ENCODE results near the gene ASNSD1. TPM values are rescaled to one million over a fixed set of nuclear protein-coding genes. Genes with fewer than 3 reads are reported as not detected.
"Not testable (repeated sequence)": the region's sequence is repeated elsewhere in the genome, so short reads cannot be mapped to it uniquely, and the experiment has no call there.

Gene ASNSD1
- total RNA-seq, 2 donors from 2014 or later: 52.1 to 59.1 TPM

DNA sequence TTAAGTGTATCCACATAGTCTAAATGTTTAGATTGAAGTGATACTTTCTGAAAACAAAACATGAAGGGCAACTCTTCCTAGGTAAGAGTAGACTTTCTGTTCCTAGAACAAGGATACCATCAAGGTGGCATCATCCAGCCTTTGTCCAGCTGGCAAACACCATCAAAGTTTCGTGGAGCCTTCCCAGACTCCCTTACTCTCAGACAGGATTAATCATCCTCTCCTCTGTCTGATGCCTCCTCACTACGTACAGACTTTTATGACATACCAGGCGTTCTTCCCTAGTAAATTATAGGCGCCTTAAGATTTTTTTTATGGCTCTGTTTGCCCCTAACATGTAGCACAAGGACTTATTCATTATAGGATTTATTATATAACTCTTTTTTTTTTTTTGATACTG is 29.4 kb upstream of the ASNSD1 start:
- H3K27ac Mint-ChIP-seq: no peak overlapping the region
- no peak for ATAC-seq (replicated peaks in 1 of 2)
- no peak for DNase-seq
- no peaks in the 10 kb centered on the region for H3K4me1 Mint-ChIP-seq (ENCODE audit: low read depth)
- no peaks in the 10 kb centered on the region for H3K27me3 Mint-ChIP-seq (ENCODE audit: low read depth)
- H3K9me3 Mint-ChIP-seq: no peaks in the 10 kb centered on the region
- no peaks in the 10 kb centered on the region for H3K36me3 Mint-ChIP-seq (ENCODE audit: insufficient read depth in 2 of 2)
- H3K4me3 Mint-ChIP-seq: no peak overlapping the region

DNA sequence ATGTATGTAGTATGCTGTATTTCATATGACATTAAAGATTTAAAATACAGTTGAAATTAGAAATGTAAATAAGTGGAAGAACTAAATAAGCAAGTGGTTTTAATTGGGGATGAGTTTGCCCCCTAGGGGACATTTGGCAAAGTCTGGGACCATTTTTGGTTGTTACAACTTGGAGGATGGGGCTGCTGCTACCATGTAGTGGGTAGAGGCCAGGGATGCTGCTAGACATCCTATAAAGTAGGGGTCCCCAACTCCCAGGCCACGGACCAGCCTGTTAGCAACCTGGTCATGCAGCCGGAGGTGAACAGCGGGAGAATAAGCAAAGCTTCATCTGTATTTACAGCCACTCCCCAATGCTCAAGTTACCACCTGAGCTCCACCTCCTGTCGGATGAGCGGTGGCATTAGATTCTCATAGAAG is 27.9 kb upstream of the ASNSD1 start:
- Mint-ChIP-seq H3K9me3 (no peaks in the 10 kb centered on the region), H3K4me3 (no peak overlapping the region), H3K4me1 (ENCODE audit: low read depth) (peaks cover 3% of the 10 kb centered on the region), H3K36me3 (ENCODE audit: insufficient read depth in 2 of 2) (no peaks in the 10 kb centered on the region), H3K27me3 (ENCODE audit: low read depth) (no peaks in the 10 kb centered on the region), H3K27ac (no peak overlapping the region)
- DNase-seq: no peak
- no peak for ATAC-seq (replicated peaks in 1 of 2)

DNA sequence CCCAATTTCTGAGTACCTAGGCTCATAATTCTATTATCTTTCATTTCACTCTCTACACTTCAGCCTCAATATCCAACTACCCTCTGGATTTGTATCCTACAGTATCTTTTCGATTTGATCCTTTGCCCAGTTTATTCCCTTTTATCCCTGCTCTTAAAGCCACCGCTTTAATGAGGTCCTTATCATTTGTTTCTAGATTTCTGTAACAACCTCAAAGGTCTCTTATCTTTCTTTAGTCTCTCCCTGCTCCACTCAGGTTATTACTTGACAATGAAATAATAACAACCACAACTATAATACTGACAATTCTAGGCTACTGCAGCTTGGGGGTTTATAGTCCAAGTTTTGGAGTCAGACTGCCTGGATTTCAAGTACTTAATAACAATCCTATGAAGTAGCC is 25.9 kb upstream of the ASNSD1 start:
- Mint-ChIP-seq H3K27ac (no peak overlapping the region), H3K4me3 (no peak overlapping the region), H3K27me3 (ENCODE audit: low read depth) (no peaks in the 10 kb centered on the region), H3K36me3 (ENCODE audit: insufficient read depth in 2 of 2) (peaks cover 0 to 2% of the 10 kb centered on the region in 2 donors), H3K4me1 (ENCODE audit: low read depth) (peaks cover 19% of the 10 kb centered on the region), H3K9me3 (no peaks in the 10 kb centered on the region)
- DNase-seq (no peak), ATAC-seq (replicated peaks in 1 of 2) (no peak)

DNA sequence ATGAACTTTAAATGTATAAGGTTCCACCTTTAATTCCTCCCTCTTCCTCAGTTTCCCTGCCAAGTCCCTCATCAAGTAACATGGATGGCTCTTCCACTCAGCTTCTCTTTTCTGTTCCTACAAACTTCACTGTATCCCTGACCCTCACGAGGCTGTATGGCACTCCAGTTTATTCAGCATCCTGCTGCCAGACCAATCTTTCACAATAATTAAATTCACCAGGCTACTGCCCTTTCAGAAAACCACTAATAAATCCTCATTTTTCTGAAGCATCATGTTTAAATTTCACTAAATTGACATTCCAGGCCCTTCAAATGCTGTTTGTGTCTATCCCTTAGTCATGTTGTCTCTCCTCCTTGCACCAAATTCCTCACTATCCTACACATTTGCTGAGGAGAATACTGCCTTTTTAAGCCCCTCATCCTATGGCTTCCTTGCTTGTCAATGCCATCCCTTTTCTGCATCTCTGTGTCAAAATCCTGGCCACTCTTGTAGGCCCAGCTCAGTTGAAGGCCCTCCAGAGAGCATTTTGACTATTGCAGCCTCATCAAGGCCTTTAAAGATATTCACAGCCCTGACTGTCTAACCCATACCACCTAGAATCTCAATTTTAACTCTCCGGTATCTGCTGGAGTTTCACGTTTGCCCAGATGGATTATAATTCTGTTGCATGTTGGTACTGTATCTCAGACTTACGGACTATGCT is 22.8 kb upstream of the ASNSD1 start:
- Mint-ChIP-seq H3K9me3 (peaks cover 0 to 1% of the 10 kb centered on the region in 2 donors), H3K27me3 (ENCODE audit: low read depth) (no peaks in the 10 kb centered on the region), H3K36me3 (ENCODE audit: insufficient read depth in 2 of 2) (peaks cover 0 to 2% of the 10 kb centered on the region in 2 donors), H3K27ac (no peak overlapping the region), H3K4me1 (ENCODE audit: low read depth) (peaks cover 32% of the 10 kb centered on the region), H3K4me3 (no peak overlapping the region)
- no peak for DNase-seq
- ATAC-seq (replicated peaks in 1 of 2): no peak

DNA sequence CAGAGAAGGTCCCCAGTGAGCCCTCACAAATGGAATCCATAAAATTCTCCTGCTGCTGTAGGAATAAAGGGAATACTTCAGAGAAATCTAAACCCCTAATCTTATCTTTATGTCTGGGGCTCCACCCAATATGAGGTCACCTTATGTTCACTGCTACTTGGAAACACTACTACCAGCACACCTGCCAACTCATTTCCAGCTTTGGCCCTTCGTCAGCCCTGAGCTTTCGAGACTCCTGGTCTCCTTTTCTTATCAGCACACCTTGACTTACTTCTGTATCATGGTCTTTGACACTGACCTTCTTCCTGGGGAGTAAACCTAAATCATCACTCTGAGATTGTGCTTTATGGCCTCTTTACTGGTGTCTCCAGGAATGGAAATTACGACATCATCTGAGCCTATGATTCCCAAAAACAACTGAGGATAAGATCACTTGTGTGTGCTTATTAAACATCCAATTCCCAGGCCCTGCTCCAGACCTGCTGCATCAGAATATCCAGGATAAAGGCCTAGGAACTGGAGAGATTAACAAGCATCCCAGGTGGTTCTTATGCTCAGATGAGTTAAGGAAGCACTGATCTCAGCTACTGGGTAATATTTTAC is 22.2 kb upstream of the ASNSD1 start:
- Mint-ChIP-seq H3K27ac (no peak overlapping the region), H3K4me3 (no peak overlapping the region), H3K27me3 (ENCODE audit: low read depth) (no peaks in the 10 kb centered on the region), H3K36me3 (ENCODE audit: insufficient read depth in 2 of 2) (peaks cover 0 to 2% of the 10 kb centered on the region in 2 donors), H3K9me3 (peaks cover 0 to 1% of the 10 kb centered on the region in 2 donors), H3K4me1 (ENCODE audit: low read depth) (peaks cover 32% of the 10 kb centered on the region)
- DNase-seq (no peak), ATAC-seq (replicated peaks in 1 of 2) (peak in 1 of 2 donors; percentile 49)

DNA sequence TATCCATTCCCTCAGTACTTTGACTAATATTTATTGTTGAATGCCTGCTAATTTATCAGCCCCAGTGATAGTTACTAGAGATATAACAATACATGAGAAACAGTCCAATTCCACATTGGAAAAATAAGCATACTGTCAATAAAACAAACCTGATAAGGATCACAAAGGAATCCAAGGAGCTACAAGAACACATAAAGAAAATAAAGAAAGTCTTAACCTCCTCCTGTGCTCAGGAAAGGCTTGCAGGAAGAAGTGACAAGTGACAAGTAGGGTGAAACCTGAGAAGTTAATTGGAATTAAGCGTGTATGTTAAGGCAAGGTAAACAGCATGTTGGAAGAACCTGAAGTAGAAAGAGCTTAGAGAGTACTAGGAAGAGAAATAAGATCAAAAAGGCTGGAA is 20.3 kb upstream of the ASNSD1 start:
- H3K36me3 Mint-ChIP-seq (ENCODE audit: insufficient read depth in 2 of 2): peaks cover 0 to 2% of the 10 kb centered on the region in 2 donors
- no peaks in the 10 kb centered on the region for H3K27me3 Mint-ChIP-seq (ENCODE audit: low read depth)
- no peak for DNase-seq
- ATAC-seq (replicated peaks in 1 of 2): no peak
- H3K9me3 Mint-ChIP-seq: peaks cover 0 to 1% of the 10 kb centered on the region in 2 donors
- peak overlapping the region in 1 of 2 donors; percentile 6 for H3K4me3 Mint-ChIP-seq
- peak overlapping the region; percentile 45 for H3K27ac Mint-ChIP-seq
- H3K4me1 Mint-ChIP-seq (ENCODE audit: low read depth): peaks cover 32% of the 10 kb centered on the region

DNA sequence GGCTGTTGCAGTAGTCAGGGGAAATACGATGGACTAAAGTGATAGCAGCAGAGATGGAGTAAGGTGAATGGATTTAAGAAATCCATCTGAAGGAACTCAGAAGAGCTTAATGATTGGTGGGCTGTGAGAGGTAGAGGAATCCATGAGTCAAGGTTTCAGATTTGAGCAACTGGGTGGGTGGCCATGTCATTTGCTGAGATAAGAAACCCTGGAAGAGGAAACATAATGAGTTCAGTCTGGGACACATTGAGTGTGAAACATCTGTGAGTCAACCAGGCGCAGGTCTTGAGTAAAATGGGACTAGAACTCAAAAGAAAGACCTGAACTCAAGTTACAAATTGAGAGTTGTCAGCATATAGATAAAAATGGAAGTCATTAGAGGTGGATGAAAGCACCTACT is 19.7 kb upstream of the ASNSD1 start:
- DNase-seq: peak; percentile 54 to 59
- Mint-ChIP-seq H3K4me1 (ENCODE audit: low read depth) (peaks cover 32% of the 10 kb centered on the region), H3K27ac (peak overlapping the region; percentile 17), H3K4me3 (peak overlapping the region; percentile 0 to 2), H3K36me3 (ENCODE audit: insufficient read depth in 2 of 2) (peaks cover 0 to 2% of the 10 kb centered on the region in 2 donors), H3K27me3 (ENCODE audit: low read depth) (no peaks in the 10 kb centered on the region), H3K9me3 (peaks cover 0 to 1% of the 10 kb centered on the region in 2 donors)
- peak; percentile 95 to 96 for ATAC-seq (replicated peaks in 1 of 2)

DNA sequence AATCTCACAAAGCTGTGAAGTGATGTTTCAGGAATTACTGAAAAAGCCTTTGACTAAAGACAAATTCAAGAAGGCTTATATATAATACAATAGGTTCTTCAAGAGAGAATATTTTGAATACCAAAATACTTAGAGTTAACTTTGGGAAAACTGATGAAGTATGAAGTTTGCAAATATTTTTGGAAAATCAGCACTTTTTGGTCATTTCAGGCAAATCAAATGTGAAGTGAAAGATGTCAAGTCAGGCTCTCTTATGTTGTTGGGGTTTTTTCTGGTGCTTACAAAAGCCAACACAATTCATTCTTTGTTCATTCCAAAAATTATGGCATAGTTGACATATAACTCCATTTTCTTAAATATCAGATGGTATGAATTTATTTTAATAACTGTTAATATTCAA is 14.7 kb upstream of the ASNSD1 start:
- ATAC-seq (replicated peaks in 1 of 2): no peak
- H3K4me3 Mint-ChIP-seq: no peak overlapping the region
- no peak overlapping the region for H3K27ac Mint-ChIP-seq
- peaks cover 3 to 5% of the 10 kb centered on the region in 2 donors for H3K9me3 Mint-ChIP-seq
- peaks cover 5% of the 10 kb centered on the region for H3K4me1 Mint-ChIP-seq (ENCODE audit: low read depth)
- peaks cover 0 to 3% of the 10 kb centered on the region in 2 donors for H3K36me3 Mint-ChIP-seq (ENCODE audit: insufficient read depth in 2 of 2)
- H3K27me3 Mint-ChIP-seq (ENCODE audit: low read depth): no peaks in the 10 kb centered on the region
- DNase-seq: no peak

DNA sequence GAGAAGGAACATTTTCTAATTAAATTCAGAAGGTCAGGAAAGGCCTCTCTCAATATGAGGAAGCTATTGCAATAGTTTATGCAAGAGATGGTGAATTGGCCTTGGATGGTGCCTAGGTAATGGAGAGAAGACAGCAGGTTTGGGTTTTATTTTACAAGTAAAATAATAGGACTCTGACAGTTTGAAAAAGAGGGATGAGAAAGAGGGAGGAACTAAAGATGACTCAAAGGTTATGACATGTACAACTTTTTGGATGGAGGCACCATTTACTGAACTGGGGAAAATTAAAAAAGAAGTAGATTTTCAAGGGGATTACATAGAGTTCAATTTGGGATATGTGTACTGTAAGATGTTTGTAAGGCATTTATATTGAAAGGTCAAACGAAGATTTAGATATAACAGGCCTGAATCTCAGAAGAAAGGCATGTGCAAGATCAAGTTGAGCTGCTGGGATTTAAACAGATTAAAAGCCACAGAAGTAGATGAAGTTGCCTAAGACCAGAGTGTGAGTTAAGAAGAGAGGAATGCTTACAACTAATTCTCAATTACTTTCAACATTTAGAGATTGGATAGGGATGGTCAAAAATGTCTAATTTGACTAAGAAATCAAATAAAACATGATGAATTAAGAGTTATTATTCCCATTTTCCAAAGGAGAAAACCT is 12.3 kb upstream of the ASNSD1 start:
- H3K4me1 Mint-ChIP-seq (ENCODE audit: low read depth): no peaks in the 10 kb centered on the region
- H3K36me3 Mint-ChIP-seq (ENCODE audit: insufficient read depth in 2 of 2): peaks cover 11 to 12% of the 10 kb centered on the region in 2 donors
- no peak for ATAC-seq (replicated peaks in 1 of 2)
- no peak overlapping the region for H3K27ac Mint-ChIP-seq
- no peak for DNase-seq
- H3K9me3 Mint-ChIP-seq: peaks cover 2 to 12% of the 10 kb centered on the region in 2 donors
- no peak overlapping the region for H3K4me3 Mint-ChIP-seq
- H3K27me3 Mint-ChIP-seq (ENCODE audit: low read depth): no peaks in the 10 kb centered on the region

DNA sequence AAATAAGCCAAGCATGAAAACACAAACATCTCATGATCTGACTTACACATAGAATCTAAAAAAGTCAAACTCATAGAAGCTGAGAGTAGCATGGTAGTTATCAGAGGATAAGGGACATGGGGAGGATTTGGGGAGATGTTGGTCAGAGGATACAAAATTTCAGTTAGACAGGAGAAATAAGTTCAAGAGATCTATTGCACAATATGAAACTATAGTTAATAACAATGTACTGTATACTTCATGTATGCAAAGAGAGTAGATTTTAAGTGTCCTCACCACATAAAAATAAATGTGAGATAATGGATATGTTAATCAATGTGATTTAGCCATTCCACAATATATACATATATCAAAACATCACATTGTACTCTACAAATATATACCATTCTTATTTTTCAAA is 10.0 kb upstream of the ASNSD1 start:
- DNase-seq (no peak), ATAC-seq (replicated peaks in 1 of 2) (no peak)
- no peak overlapping the region for H3K4me3 Mint-ChIP-seq
- peaks cover 3 to 12% of the 10 kb centered on the region in 2 donors for H3K9me3 Mint-ChIP-seq
- peaks cover 5% of the 10 kb centered on the region for H3K4me1 Mint-ChIP-seq (ENCODE audit: low read depth)
- no peak overlapping the region for H3K27ac Mint-ChIP-seq
- peaks cover 12 to 13% of the 10 kb centered on the region in 2 donors for H3K36me3 Mint-ChIP-seq (ENCODE audit: insufficient read depth in 2 of 2)
- H3K27me3 Mint-ChIP-seq (ENCODE audit: low read depth): no peaks in the 10 kb centered on the region

DNA sequence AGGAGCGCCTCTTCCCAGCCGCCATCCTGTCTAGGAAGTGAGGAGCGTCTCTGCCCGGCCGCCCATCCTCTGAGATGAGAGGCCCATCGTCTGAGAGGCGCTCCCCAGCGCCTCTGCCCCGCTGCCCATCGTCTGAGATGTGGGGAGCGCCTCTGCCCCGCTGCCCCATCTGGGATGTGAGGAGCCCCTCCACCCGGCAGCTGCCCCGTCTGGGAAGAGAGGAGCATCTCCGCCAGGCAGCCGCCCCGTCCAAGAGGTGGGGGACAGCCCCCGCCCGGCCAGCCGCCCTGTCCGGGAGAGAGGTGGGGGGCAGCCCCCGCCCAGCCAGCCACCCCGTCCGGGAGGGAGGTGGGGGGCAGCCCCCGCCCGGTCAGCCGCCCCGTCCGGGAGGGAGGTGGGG is 7.8 kb upstream of the ASNSD1 start:
- H3K27me3 Mint-ChIP-seq (ENCODE audit: low read depth); DNase-seq; ATAC-seq (replicated peaks in 1 of 2); H3K27ac Mint-ChIP-seq; H3K4me3 Mint-ChIP-seq: not testable (repeated sequence)
- Mint-ChIP-seq H3K36me3 (ENCODE audit: insufficient read depth in 2 of 2) (peaks cover 12 to 13% of the 10 kb centered on the region in 2 donors), H3K4me1 (ENCODE audit: low read depth) (peaks cover 24% of the 10 kb centered on the region), H3K9me3 (peaks cover 3 to 12% of the 10 kb centered on the region in 2 donors)

DNA sequence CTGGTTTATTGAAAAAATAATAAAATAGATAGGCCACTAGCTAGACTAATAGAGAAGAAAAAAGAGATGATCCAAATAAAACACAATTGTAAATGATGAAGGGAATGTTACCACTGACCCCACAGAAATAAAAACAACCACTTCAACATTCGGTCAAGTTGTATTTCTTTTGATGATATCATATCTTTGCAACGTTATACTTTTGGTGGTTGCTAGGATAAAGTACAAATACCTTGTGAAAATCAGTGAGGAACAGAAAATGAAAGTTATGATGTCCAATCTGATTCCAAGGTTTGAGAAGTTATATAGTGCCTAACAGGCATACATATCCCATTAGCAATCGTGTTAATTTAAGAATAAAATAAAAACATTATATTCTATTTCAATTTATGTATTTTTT is 6.6 kb upstream of the ASNSD1 start:
- H3K36me3 Mint-ChIP-seq (ENCODE audit: insufficient read depth in 2 of 2): peaks cover 12 to 13% of the 10 kb centered on the region in 2 donors
- H3K4me3 Mint-ChIP-seq: no peak overlapping the region
- peaks cover 33% of the 10 kb centered on the region for H3K4me1 Mint-ChIP-seq (ENCODE audit: low read depth)
- DNase-seq: no peak
- no peak for ATAC-seq (replicated peaks in 1 of 2)
- peaks cover 3 to 12% of the 10 kb centered on the region in 2 donors for H3K9me3 Mint-ChIP-seq
- H3K27me3 Mint-ChIP-seq (ENCODE audit: low read depth): no peaks in the 10 kb centered on the region
- H3K27ac Mint-ChIP-seq: no peak overlapping the region

DNA sequence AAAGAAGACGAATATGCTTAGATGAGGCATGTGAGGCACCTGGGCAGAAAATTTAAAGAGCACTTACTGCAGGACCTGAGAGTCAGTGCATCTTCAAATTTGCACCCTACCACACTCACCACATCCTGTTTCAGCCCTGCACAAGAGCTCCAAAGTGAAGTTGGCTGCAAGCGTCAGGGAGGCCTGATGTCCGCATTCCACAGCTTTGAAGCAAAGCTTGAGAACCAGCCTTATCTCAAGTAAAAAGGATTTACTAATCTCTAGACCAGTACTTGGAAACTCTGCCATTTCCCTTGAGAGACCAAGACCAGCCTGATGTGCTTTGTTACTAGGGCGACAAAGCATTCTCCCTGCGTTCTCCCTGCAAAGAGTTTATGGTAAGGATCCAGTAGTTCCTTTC is 3.4 kb upstream of the ASNSD1 start:
- H3K9me3 Mint-ChIP-seq: peaks cover 0 to 2% of the 10 kb centered on the region in 2 donors
- H3K36me3 Mint-ChIP-seq (ENCODE audit: insufficient read depth in 2 of 2): peaks cover 0 to 4% of the 10 kb centered on the region in 2 donors
- peak overlapping the region; percentile 53 to 56 for H3K4me3 Mint-ChIP-seq
- no peaks in the 10 kb centered on the region for H3K27me3 Mint-ChIP-seq (ENCODE audit: low read depth)
- peak overlapping the region; percentile 3 for H3K27ac Mint-ChIP-seq
- H3K4me1 Mint-ChIP-seq (ENCODE audit: low read depth): peaks cover 33% of the 10 kb centered on the region
- ATAC-seq (replicated peaks in 1 of 2) (peak; percentile 57 to 58), DNase-seq (peak; percentile 62 to 67)

Measured in activated T-cell treated with anti-CD3 and anti-CD28 coated beads, Interleukin-2, amount 50 U/mL, for 72 hours (primary cell).